K562 (cell line): ENCODE measurements around the gene RAI14. TPM values are rescaled to one million over a fixed set of nuclear protein-coding genes. Genes with fewer than 3 reads are reported as not detected.

Experiments used
- CREB1 ChIP-seq, 2 experiments: sonication (generic) in 1 of 2; formaldehyde crosslinking in 1 of 2; IDR thresholded peaks; 2 replicates each; pipeline versions ENCODE4 v1.6.1 to v1.8.0; 2012 to 2022; ENCODE audit warnings: inconsistent platforms in 1 of 2, mild to moderate bottlenecking in 1 of 2, missing genetic modification reagents in 1 of 2, moderate library complexity in 1 of 2
- EWSR1 ChIP-seq: fragments of 450-650 bp; IDR thresholded peaks from 2 replicates; pipeline ENCODE4 v1.6.1; 2018; ENCODE audit warnings: borderline replicate concordance, mild to moderate bottlenecking, low read depth, moderate library complexity; ENCODE audit not compliant: partially characterized antibody
- HDAC1 ChIP-seq, 2 experiments: fragments of 450-650 bp; IDR thresholded peaks; 2 replicates each; pipeline ENCODE4 v1.6.1; 2016 to 2017; ENCODE audit warnings: inconsistent platforms in 1 of 2, mild to moderate bottlenecking in 1 of 2, moderate library complexity in 1 of 2
- PHF20 ChIP-seq: fragments of 450-650 bp; IDR thresholded peaks from 2 replicates; pipeline ENCODE4 v1.6.1; 2018; ENCODE audit not compliant: partially characterized antibody
- polyA plus RNA-seq, 8 experiments: library from polyadenylated mRNA; depleted of rRNA in 4 of 8; stranded (reverse) in 5 of 8; unstranded in 3 of 8; fragments of >200 nt; fragmentation: Nextera tagmentation in 2 of 8; fragmentation: Illumina TruSeq in 1 of 8; extraction: Ambion mirVana in 2 of 8; extraction: Trizol in 1 of 8; gene quantifications; 2 replicates each; pipeline versions ENCODE4 v1.2.1 to v1.2.3, GENCODE V29; 2011 to 2014; ENCODE audit warnings: inconsistent platforms in 1 of 8, missing spikeins in 1 of 8
- total RNA-seq, 7 experiments: library from RNA; depleted of rRNA in 6 of 7; stranded (reverse); fragments of >200 nt in 6 of 7; fragmentation: Illumina TruSeq in 2 of 7; extraction: Trizol in 2 of 7; gene quantifications; 2 replicates each; pipeline versions ENCODE4 v1.2.1 to v1.2.3, GENCODE V29; 2011 to 2021; ENCODE audit warnings: low replicate concordance in 1 of 7
- TF ChIP-seq, protein P1 (sequence below): fragments of 200-800 bp; sonication (Bioruptor generic); IDR thresholded peaks from 2 replicates; pipeline ENCODE4 v1.6.1; 2016; ENCODE audit warnings: missing genetic modification characterization, missing compliant biosample characterization
- TF ChIP-seq, protein P2 (sequence below), 2 experiments: IDR thresholded peaks; 2 replicates each; pipeline ENCODE4 v1.6.1; 2012; ENCODE audit warnings: improper control_type of control experiment in 2 of 2, low read depth in 2 of 2, low read length in 2 of 2, borderline replicate concordance in 1 of 2
- TF ChIP-seq, protein P3 (sequence below): IDR thresholded peaks from 2 replicates; pipeline ENCODE4 v1.6.1; 2012; ENCODE audit warnings: low read depth, low read length, improper control_type of control experiment, borderline replicate concordance
- TF ChIP-seq, protein P4 (sequence below), 2 experiments: IDR thresholded peaks; 2 replicates each; pipeline ENCODE4 v1.6.1; 2011; ENCODE audit warnings: borderline replicate concordance in 1 of 2, control low read depth in 1 of 2, low read depth in 1 of 2, low read length in 1 of 2, mild to moderate bottlenecking in 1 of 2, mixed read lengths in 1 of 2, moderate library complexity in 1 of 2; ENCODE audit not compliant: insufficient read depth in 1 of 2, insufficient read length in 1 of 2, poor library complexity in 1 of 2, severe bottlenecking in 1 of 2; ENCODE audit errors: extremely low read depth in 1 of 2
- TF ChIP-seq, protein P5 (sequence below): fragments of 450-650 bp; IDR thresholded peaks from 2 replicates; pipeline ENCODE4 v1.7.1; 2018; ENCODE audit warnings: mild to moderate bottlenecking, low read depth; ENCODE audit not compliant: partially characterized antibody

RAI14 gene
- total and polyA plus RNA-seq, 9 of the 15 experiments (the other 6 are each of a cell fraction or from before 2014, with no cell fraction given): 11.3 to 82.5 (median 34.8) TPM

DNA sequence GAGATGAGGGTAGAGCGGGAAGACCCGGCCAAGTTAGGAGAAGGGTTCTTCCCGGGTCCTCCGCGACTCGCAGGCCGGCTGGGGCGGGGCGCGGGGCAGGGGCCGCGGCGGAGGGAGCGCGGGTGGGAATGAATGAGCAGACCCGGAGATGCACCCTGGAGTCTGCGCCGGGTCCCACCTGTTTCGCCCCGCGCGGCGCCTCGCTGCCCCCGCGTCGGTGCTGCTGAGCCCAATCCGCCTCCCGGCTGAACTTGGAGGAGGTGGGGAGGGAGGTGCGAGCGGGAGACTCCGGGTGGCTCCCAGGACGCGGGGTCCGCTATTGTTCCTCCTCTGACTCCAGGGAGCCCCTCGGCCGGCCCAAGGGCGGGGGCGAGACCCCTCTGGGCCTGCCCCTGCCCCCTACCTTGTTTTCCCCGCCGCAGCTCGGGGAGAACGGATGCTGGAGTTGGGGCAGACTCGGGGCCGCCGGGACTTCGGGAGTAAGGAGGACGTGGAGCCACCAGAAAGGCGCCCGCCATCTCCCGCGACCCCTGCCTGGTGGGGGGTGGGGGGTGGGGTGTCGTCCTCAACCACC lies 659 bp downstream of the RAI14 start (continued):
- TF ChIP-seq, protein P1, sequence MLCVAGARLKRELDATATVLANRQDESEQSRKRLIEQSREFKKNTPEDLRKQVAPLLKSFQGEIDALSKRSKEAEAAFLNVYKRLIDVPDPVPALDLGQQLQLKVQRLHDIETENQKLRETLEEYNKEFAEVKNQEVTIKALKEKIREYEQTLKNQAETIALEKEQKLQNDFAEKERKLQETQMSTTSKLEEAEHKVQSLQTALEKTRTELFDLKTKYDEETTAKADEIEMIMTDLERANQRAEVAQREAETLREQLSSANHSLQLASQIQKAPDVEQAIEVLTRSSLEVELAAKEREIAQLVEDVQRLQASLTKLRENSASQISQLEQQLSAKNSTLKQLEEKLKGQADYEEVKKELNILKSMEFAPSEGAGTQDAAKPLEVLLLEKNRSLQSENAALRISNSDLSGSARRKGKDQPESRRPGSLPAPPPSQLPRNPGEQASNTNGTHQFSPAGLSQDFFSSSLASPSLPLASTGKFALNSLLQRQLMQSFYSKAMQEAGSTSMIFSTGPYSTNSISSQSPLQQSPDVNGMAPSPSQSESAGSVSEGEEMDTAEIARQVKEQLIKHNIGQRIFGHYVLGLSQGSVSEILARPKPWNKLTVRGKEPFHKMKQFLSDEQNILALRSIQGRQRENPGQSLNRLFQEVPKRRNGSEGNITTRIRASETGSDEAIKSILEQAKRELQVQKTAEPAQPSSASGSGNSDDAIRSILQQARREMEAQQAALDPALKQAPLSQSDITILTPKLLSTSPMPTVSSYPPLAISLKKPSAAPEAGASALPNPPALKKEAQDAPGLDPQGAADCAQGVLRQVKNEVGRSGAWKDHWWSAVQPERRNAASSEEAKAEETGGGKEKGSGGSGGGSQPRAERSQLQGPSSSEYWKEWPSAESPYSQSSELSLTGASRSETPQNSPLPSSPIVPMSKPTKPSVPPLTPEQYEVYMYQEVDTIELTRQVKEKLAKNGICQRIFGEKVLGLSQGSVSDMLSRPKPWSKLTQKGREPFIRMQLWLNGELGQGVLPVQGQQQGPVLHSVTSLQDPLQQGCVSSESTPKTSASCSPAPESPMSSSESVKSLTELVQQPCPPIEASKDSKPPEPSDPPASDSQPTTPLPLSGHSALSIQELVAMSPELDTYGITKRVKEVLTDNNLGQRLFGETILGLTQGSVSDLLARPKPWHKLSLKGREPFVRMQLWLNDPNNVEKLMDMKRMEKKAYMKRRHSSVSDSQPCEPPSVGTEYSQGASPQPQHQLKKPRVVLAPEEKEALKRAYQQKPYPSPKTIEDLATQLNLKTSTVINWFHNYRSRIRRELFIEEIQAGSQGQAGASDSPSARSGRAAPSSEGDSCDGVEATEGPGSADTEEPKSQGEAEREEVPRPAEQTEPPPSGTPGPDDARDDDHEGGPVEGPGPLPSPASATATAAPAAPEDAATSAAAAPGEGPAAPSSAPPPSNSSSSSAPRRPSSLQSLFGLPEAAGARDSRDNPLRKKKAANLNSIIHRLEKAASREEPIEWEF: no peak
- no peak for TF ChIP-seq EWSR1
- peak in 1 of 2 experiments; percentile 19; a peak in 1 of 4 replicates for TF ChIP-seq HDAC1 (IDR thresholded peaks at IDR 0.05)
- TF ChIP-seq, protein P2, sequence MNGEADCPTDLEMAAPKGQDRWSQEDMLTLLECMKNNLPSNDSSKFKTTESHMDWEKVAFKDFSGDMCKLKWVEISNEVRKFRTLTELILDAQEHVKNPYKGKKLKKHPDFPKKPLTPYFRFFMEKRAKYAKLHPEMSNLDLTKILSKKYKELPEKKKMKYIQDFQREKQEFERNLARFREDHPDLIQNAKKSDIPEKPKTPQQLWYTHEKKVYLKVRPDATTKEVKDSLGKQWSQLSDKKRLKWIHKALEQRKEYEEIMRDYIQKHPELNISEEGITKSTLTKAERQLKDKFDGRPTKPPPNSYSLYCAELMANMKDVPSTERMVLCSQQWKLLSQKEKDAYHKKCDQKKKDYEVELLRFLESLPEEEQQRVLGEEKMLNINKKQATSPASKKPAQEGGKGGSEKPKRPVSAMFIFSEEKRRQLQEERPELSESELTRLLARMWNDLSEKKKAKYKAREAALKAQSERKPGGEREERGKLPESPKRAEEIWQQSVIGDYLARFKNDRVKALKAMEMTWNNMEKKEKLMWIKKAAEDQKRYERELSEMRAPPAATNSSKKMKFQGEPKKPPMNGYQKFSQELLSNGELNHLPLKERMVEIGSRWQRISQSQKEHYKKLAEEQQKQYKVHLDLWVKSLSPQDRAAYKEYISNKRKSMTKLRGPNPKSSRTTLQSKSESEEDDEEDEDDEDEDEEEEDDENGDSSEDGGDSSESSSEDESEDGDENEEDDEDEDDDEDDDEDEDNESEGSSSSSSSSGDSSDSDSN (IDR thresholded peaks at IDR 0.05; ENCODE audit: borderline replicate concordance in 1 of 2, low read depth in 2 of 2, low read length in 2 of 2): 0 out of 4 replicates have a peak, but pooled peaks of 1 of the 2 experiments have one; percentile 13
- TF ChIP-seq PHF20: no peak
- TF ChIP-seq, protein P3, sequence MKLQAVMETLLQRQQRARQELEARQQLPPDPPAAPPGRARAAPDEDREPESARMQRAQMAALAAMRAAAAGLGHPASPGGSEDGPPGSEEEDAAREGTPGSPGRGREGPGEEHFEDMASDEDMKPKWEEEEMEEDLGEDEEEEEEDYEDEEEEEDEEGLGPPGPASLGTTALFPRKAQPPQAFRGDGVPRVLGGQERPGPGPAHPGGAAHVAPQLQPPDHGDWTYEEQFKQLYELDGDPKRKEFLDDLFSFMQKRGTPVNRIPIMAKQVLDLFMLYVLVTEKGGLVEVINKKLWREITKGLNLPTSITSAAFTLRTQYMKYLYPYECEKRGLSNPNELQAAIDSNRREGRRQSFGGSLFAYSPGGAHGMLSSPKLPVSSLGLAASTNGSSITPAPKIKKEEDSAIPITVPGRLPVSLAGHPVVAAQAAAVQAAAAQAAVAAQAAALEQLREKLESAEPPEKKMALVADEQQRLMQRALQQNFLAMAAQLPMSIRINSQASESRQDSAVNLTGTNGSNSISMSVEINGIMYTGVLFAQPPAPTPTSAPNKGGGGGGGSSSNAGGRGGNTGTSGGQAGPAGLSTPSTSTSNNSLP: no peak
- TF ChIP-seq, protein P4, sequence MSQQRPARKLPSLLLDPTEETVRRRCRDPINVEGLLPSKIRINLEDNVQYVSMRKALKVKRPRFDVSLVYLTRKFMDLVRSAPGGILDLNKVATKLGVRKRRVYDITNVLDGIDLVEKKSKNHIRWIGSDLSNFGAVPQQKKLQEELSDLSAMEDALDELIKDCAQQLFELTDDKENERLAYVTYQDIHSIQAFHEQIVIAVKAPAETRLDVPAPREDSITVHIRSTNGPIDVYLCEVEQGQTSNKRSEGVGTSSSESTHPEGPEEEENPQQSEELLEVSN (IDR thresholded peaks at IDR 0.05; ENCODE audit: borderline replicate concordance in 1 of 2, extremely low read depth in 1 of 2, insufficient read depth in 1 of 2, insufficient read length in 1 of 2, low read depth in 1 of 2, low read length in 1 of 2, poor library complexity in 1 of 2, severe bottlenecking in 1 of 2): peak in 1 of 2 experiments; percentile 50
- TF ChIP-seq CREB1 (IDR thresholded peaks at IDR 0.05): 0 out of 2 replicates have a peak, but pooled peaks have one; percentile 6
- TF ChIP-seq CREB1 (CRISPR knock-in tag; IDR thresholded peaks at IDR 0.05): no peak
- TF ChIP-seq, protein P5, sequence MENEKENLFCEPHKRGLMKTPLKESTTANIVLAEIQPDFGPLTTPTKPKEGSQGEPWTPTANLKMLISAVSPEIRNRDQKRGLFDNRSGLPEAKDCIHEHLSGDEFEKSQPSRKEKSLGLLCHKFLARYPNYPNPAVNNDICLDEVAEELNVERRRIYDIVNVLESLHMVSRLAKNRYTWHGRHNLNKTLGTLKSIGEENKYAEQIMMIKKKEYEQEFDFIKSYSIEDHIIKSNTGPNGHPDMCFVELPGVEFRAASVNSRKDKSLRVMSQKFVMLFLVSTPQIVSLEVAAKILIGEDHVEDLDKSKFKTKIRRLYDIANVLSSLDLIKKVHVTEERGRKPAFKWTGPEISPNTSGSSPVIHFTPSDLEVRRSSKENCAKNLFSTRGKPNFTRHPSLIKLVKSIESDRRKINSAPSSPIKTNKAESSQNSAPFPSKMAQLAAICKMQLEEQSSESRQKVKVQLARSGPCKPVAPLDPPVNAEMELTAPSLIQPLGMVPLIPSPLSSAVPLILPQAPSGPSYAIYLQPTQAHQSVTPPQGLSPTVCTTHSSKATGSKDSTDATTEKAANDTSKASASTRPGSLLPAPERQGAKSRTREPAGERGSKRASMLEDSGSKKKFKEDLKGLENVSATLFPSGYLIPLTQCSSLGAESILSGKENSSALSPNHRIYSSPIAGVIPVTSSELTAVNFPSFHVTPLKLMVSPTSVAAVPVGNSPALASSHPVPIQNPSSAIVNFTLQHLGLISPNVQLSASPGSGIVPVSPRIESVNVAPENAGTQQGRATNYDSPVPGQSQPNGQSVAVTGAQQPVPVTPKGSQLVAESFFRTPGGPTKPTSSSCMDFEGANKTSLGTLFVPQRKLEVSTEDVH: no peak
